Mammary epithelial cell (primary cell): ENCODE results near the gene ANKFY1.

ENCODE experiments used
- EZH2 ChIP-seq: IDR thresholded peaks from 2 replicates; pipeline ENCODE4 v1.6.1; 2012; ENCODE audit warnings: low read length, inconsistent platforms, borderline replicate concordance
- TF ChIP-seq, protein P1 (sequence below), 2 donors: IDR thresholded peaks in 1 of 2; conservative IDR thresholded peaks in 1 of 2; 2 replicates each; pipeline ENCODE4 v1.5.1; 2011 to 2012; ENCODE audit warnings: inconsistent platforms in 2 of 2, low read length in 2 of 2, mild to moderate bottlenecking in 2 of 2, control low read depth in 1 of 2, low read depth in 1 of 2; ENCODE audit not compliant: insufficient read depth in 1 of 2; ENCODE audit errors: extremely low read depth in 1 of 2

DNA sequence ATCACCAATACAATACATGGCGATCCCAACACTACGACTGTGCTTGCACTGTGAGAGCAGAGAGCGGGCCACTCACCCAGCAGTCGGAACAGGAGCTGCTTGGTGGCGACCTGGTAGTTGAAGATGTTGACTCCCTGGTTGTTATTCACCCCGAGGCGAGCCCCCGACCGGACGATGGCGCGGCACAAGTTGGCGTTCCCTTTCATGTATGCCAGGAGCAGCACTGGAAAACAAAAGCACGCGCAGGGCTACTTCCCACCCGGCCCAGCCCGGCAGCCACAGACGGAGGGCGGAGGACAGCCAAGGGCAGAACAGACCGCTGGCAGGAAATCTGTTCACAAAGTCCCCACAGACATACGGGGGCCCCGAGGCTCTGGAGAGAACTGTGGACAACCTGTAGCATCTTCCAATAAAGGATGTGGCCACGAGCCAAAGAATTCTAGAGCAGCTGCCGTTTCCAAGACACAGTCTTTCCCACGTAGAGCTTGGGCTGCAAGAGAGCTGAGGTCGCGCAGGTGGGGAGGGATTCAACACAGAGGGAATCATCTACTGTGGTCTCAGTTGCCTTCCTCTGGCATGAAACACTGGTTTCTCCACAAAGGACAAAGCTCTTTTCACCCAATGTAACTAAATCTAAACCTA, 93.0 kb downstream of the ANKFY1 start:
- TF ChIP-seq, protein P1, sequence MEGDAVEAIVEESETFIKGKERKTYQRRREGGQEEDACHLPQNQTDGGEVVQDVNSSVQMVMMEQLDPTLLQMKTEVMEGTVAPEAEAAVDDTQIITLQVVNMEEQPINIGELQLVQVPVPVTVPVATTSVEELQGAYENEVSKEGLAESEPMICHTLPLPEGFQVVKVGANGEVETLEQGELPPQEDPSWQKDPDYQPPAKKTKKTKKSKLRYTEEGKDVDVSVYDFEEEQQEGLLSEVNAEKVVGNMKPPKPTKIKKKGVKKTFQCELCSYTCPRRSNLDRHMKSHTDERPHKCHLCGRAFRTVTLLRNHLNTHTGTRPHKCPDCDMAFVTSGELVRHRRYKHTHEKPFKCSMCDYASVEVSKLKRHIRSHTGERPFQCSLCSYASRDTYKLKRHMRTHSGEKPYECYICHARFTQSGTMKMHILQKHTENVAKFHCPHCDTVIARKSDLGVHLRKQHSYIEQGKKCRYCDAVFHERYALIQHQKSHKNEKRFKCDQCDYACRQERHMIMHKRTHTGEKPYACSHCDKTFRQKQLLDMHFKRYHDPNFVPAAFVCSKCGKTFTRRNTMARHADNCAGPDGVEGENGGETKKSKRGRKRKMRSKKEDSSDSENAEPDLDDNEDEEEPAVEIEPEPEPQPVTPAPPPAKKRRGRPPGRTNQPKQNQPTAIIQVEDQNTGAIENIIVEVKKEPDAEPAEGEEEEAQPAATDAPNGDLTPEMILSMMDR (conservative IDR thresholded peaks at IDR 0.05 in 1 of 2, IDR thresholded peaks at IDR 0.05 in 1 of 2; ENCODE audit: extremely low read depth in 1 of 2, insufficient read depth in 1 of 2, low read depth in 1 of 2, low read length in 2 of 2): no peak
- no peak for TF ChIP-seq EZH2
